ENCODE results near the gene SYT7.

The SYT7 gene

GRCh38 chr11:61511383-61511782 lies 69.5 kb downstream of the SYT7 start:
- FAIRE-seq: no peak

GRCh38 chr11:61510974-61511373 lies 69.9 kb downstream of the SYT7 start:
- FAIRE-seq: no peak

GRCh38 chr11:61510166-61510919 lies 70.5 kb downstream of the SYT7 start:
- no peak for FAIRE-seq

GRCh38 chr11:61509043-61510029 lies 71.5 kb downstream of the SYT7 start:
- no peak for FAIRE-seq

- no peak for FAIRE-seq
Observed at GRCh38 chr11:61507962-61508861, 72.7 kb downstream of the SYT7 start, which contains the start of gene LRRC10B. Gene LRRC10B (plus strand): TSS chr11:61508749. CDS start chr11:61508999, 250 bp downstream.

GRCh38 chr11:61507012-61507768 lies 73.7 kb downstream of the SYT7 start:
- FAIRE-seq: no peak

- no peak for FAIRE-seq
Observed at GRCh38 chr11:61505640-61506155, 75.2 kb downstream of the SYT7 start.

GRCh38 chr11:61505106-61505505 lies 75.8 kb downstream of the SYT7 start:
- no peak for FAIRE-seq

- FAIRE-seq: no peak
Observed at GRCh38 chr11:61503135-61503770, 77.6 kb downstream of the SYT7 start.

- FAIRE-seq: no peak
Observed at GRCh38 chr11:61502522-61502921, 78.4 kb downstream of the SYT7 start.

- no peak for FAIRE-seq
Observed at GRCh38 chr11:61499816-61500491, 80.9 kb downstream of the SYT7 start.

GRCh38 chr11:61498767-61499341 lies 82.0 kb downstream of the SYT7 start:
- FAIRE-seq: no peak

GRCh38 chr11:61497876-61498275 lies 83.0 kb downstream of the SYT7 start:
- FAIRE-seq: no peak

GRCh38 chr11:61497473-61497872 lies 83.4 kb downstream of the SYT7 start:
- FAIRE-seq: no peak

- FAIRE-seq: no peak
Observed at GRCh38 chr11:61496602-61497400, 84.1 kb downstream of the SYT7 start.

GRCh38 chr11:61495801-61496601 lies 84.9 kb downstream of the SYT7 start:
- FAIRE-seq: no peak

GRCh38 chr11:61494381-61494961 lies 86.4 kb downstream of the SYT7 start:
- FAIRE-seq: no peak
